GM12891 (cell line): ENCODE measurements around the gene SARS1.

Experiments
- PAX5 ChIP-seq: IDR thresholded peaks from 2 replicates; pipeline ENCODE4 v1.6.1; 2011; ENCODE audit warnings: low read length, moderate library complexity, mild to moderate bottlenecking; ENCODE audit not compliant: insufficient read depth, severe bottlenecking
- POLR2A ChIP-seq: IDR thresholded peaks from 2 replicates; pipeline ENCODE4 v1.6.1; 2011; ENCODE audit warnings: low read depth, low read length, control low read depth
- POLR2AphosphoS5 ChIP-seq: IDR thresholded peaks from 2 replicates; pipeline ENCODE4 v1.6.1; 2011; ENCODE audit warnings: low read depth, low read length, control low read depth
- POU2F2 ChIP-seq: IDR thresholded peaks from 2 replicates; pipeline ENCODE4 v1.6.1; 2011; ENCODE audit warnings: low read depth, mild to moderate bottlenecking, control low read depth, low read length, moderate library complexity
- SPI1 ChIP-seq: IDR thresholded peaks from 2 replicates; pipeline ENCODE4 v1.6.1; 2011; ENCODE audit warnings: low read depth, low read length, control low read depth

GRCh38 chr1:109257682-109258421 lies 44.1 kb downstream of the SARS1 start:
- TF ChIP-seq POLR2AphosphoS5 (no peak), POLR2A (no peak), SPI1 (no peak), POU2F2 (no peak), PAX5 (no peak)
